ENCODE measurements around the gene TRIOBP. TPM values are rescaled to one million over a fixed set of nuclear protein-coding genes. Genes with fewer than 3 reads are reported as not detected.
A peak's percentile ranks its signal among the peaks of the same experiment; 100 is the strongest.

Gene TRIOBP
- total and polyA plus RNA-seq, 2 of the 4 experiments (the other 2 are of a cell fraction), result 46.4 to 69.8 TPM

GRCh38 chr22:37771081-37771480, 74.2 kb downstream of the TRIOBP start:
- ATAC-seq (ENCODE audit: low read depth), result no peak

More at GRCh38 chr22:37771081-37771480, 74.2 kb downstream of the TRIOBP start:
- Histone ChIP-seq H3K4ac (ENCODE audit: low read depth, low read length) (no peak overlapping the region), H4K8ac (ENCODE audit: low read depth in 2 of 2, low read length in 2 of 2) (no peak overlapping the region), H4K5ac (ENCODE audit: low read depth, low read length) (no peak overlapping the region), H2BK20ac (ENCODE audit: low read depth, low read length) (no peak overlapping the region), H3K9me3 (ENCODE audit: control insufficient read depth, insufficient read depth, low read length) (no peaks in the 10 kb centered on the region), H3K9ac (ENCODE audit: low read depth, low read length) (no peak overlapping the region), H3K27ac (ENCODE audit: insufficient read depth, low read length) (no peak overlapping the region), H2AK9ac (replicated peaks; ENCODE audit: low read depth, low read length, poor library complexity) (peak overlapping the region; percentile 72), H2AFZ (replicated peaks; ENCODE audit: low read length, poor library complexity) (no peak overlapping the region), H2BK15ac (ENCODE audit: low read depth, low read length) (no peak overlapping the region), H3K4me3 (ENCODE audit: insufficient read depth, low read depth, low read length) (no peak overlapping the region), H3K14ac (replicated peaks; ENCODE audit: low read depth, low read length) (no peak overlapping the region), H3K79me1 (ENCODE audit: low read depth in 1 of 2, low read length in 2 of 2) (peaks cover 0 to 49% of the 10 kb centered on the region in 2 experiments; a peak in 3 of 4 replicates), H4K91ac (ENCODE audit: insufficient read depth, low read depth, low read length) (no peak overlapping the region), H3K36me3 (ENCODE audit: control insufficient read depth, insufficient read depth, low read length) (peaks cover 59% of the 10 kb centered on the region), H4K20me1 (ENCODE audit: insufficient read depth, low read length) (peaks cover 3% of the 10 kb centered on the region; the same call in 1 of the 2 replicates), H2AK5ac (ENCODE audit: low read depth, low read length) (no peak overlapping the region), H2BK120ac (ENCODE audit: low read depth, low read length) (no peak overlapping the region), H3K4me2 (ENCODE audit: low read depth, low read length) (no peak overlapping the region), H3K27me3 (ENCODE audit: control insufficient read depth, insufficient read depth, low read length) (no peaks in the 10 kb centered on the region), H3K23ac (ENCODE audit: low read depth, low read length) (no peak overlapping the region), H3K56ac (ENCODE audit: extremely low read depth, insufficient read depth, low read length) (no peak overlapping the region), H3K9me1 (ENCODE audit: insufficient read depth, low read length) (peaks cover 19% of the 10 kb centered on the region), H3K18ac (ENCODE audit: low read depth, low read length) (no peak overlapping the region), H3K4me1 (ENCODE audit: control insufficient read depth, insufficient read depth, low read length) (peaks cover 12% of the 10 kb centered on the region), H2BK5ac (ENCODE audit: low read depth, low read length, poor library complexity, severe bottlenecking) (no peak overlapping the region)
- ChIA-PET POLR2A (ENCODE audit: unreplicated experiment) (no interaction called here), CTCF (no interaction called here)
- dilution Hi-C loops (cut with HindIII; ENCODE audit: low sequenced_read_pairs, unreplicated experiment) (no loop called here), intact Hi-C loops (cut with micrococcal nuclease) (no loop called here), in situ Hi-C loops (cut with MboI; ENCODE audit: low sequenced_read_pairs) (no loop called here)
- no TSS peak for BruUV-seq (replicated peaks)
- 80% methylated on average over 1 of the region's 4 CpGs; no CpG with 5 or more reads in 1 of the 2 experiments for WGBS, 2 experiments (ENCODE audit: extremely low coverage in 2 of 2, insufficient read length in 1 of 2)
- TF ChIP-seq CHD1 (IDR thresholded peaks at IDR 0.05; ENCODE audit: low read depth, low read length) (no peak), SMC3 (IDR thresholded peaks at IDR 0.05; ENCODE audit: low read depth, low read length) (no peak), RCOR1 (IDR thresholded peaks at IDR 0.05; ENCODE audit: insufficient replicate concordance, low read length) (no peak), RAD21 (IDR thresholded peaks at IDR 0.05; ENCODE audit: low read length) (no peak), BHLHE40 (IDR thresholded peaks at IDR 0.05; ENCODE audit: low read depth, low read length) (no peak), FOS (IDR thresholded peaks at IDR 0.05; ENCODE audit: low read depth, low read length) (no peak)
- DNase-seq, result no peak

Data from IMR-90 (cell line).